Smooth muscle cell (in vitro differentiated cells): ENCODE data around the gene MSLN. TPM values are rescaled to one million over a fixed set of nuclear protein-coding genes. Genes with fewer than 3 reads are reported as not detected.

ENCODE experiments used
- DNase-seq: peaks from one replicate; lab custom pipeline; 2025; ENCODE audit not compliant: unreplicated experiment; lab: John Stamatoyannopoulos, UW
- H2AFZ ChIP-seq: fragments of 200-600 bp; sonication (generic); 2 replicates; pipeline ENCODE4 v1.6.0; 2016; ENCODE audit warnings: antibody characterized with exemption, low read depth, mild to moderate bottlenecking
- H3F3A ChIP-seq: fragments of 200-600 bp; sonication (generic); 2 replicates; pipeline ENCODE4 v1.6.0; 2017; ENCODE audit warnings: antibody characterized with exemption, low read depth
- H3K27ac ChIP-seq: fragments of 200-600 bp; sonication (generic); 2 replicates; pipeline ENCODE4 v1.5.1; 2016; ENCODE audit warnings: low read depth, mild to moderate bottlenecking
- H3K27me3 ChIP-seq: fragments of 200-600 bp; sonication (generic); 2 replicates; pipeline ENCODE4 v1.6.1; 2016; ENCODE audit warnings: low read depth, mild to moderate bottlenecking
- H3K36me3 ChIP-seq: fragments of 200-600 bp; sonication (generic); 2 replicates; pipeline ENCODE4 v1.5.1; 2016; ENCODE audit warnings: low read depth
- H3K4me1 ChIP-seq: fragments of 200-600 bp; sonication (generic); 2 replicates; pipeline ENCODE4 v1.5.1; 2016; ENCODE audit warnings: low read depth
- H3K4me2 ChIP-seq: fragments of 200-600 bp; sonication (generic); 2 replicates; pipeline ENCODE4 v1.6.0; 2016; ENCODE audit warnings: mild to moderate bottlenecking
- H3K4me3 ChIP-seq: fragments of 200-600 bp; sonication (generic); 2 replicates; pipeline ENCODE4 v1.5.1; 2016; ENCODE audit warnings: mild to moderate bottlenecking
- H3K79me2 ChIP-seq: fragments of 200-600 bp; sonication (generic); 2 replicates; pipeline ENCODE4 v1.6.0; 2016; ENCODE audit warnings: low read depth, mild to moderate bottlenecking
- H3K9ac ChIP-seq: fragments of 200-600 bp; sonication (generic); 2 replicates; pipeline ENCODE4 v1.6.0; 2016; ENCODE audit warnings: low read depth
- H3K9me3 ChIP-seq: fragments of 200-600 bp; sonication (generic); replicated peaks from 2 replicates; pipeline ENCODE4 v1.5.1; 2016; ENCODE audit warnings: low read depth
- H4K20me1 ChIP-seq: fragments of 200-600 bp; sonication (generic); 2 replicates; pipeline ENCODE4 v1.6.0; 2016; ENCODE audit warnings: low read depth
- WGBS: methylation state at CpG from one replicate; pipeline ENCODE4 v1.1.7; 2016; ENCODE audit warnings: low lambda C conversion rate; 5-methylcytosine and 5-hydroxymethylcytosine counted together
- polyA plus RNA-seq: library from polyadenylated mRNA; unstranded; fragments of >200 nt; fragmentation: Nextera tagmentation; extraction: Ambion mirVana; gene quantifications from 2 replicates; pipeline ENCODE4 v1.2.1, GENCODE V29; 2016
- total RNA-seq: library from RNA; depleted of rRNA; stranded (reverse); fragments of >200 nt; gene quantifications from 2 replicates; pipeline ENCODE4 v1.2.3, GENCODE V29; 2014
- TF ChIP-seq, protein P1 (sequence below): fragments of 200-600 bp; sonication (generic); IDR thresholded peaks from 2 replicates; pipeline ENCODE4 v1.5.1; 2017; ENCODE audit warnings: borderline replicate concordance, mild to moderate bottlenecking, antibody characterized with exemption; ENCODE audit not compliant: insufficient read depth, poor library complexity, severe bottlenecking

The MSLN gene
- total and polyA plus RNA-seq, 2 experiments from 2014 or later, result 0.26 to 3.7 TPM

- Histone ChIP-seq H3K9me3 (no peaks in the 10 kb centered on the region), H3K36me3 (no peaks in the 10 kb centered on the region), H2AFZ (peak overlapping the region; percentile 23), H3K27me3 (no peaks in the 10 kb centered on the region), H4K20me1 (no peaks in the 10 kb centered on the region), H3F3A (no peaks in the 10 kb centered on the region), H3K4me1 (peaks cover 5% of the 10 kb centered on the region), H3K9ac (no peak overlapping the region), H3K27ac (no peak overlapping the region), H3K4me2 (peak overlapping the region; percentile 89), H3K79me2 (no peaks in the 10 kb centered on the region), H3K4me3 (peak overlapping the region; percentile 49)
- TF ChIP-seq, protein P1, sequence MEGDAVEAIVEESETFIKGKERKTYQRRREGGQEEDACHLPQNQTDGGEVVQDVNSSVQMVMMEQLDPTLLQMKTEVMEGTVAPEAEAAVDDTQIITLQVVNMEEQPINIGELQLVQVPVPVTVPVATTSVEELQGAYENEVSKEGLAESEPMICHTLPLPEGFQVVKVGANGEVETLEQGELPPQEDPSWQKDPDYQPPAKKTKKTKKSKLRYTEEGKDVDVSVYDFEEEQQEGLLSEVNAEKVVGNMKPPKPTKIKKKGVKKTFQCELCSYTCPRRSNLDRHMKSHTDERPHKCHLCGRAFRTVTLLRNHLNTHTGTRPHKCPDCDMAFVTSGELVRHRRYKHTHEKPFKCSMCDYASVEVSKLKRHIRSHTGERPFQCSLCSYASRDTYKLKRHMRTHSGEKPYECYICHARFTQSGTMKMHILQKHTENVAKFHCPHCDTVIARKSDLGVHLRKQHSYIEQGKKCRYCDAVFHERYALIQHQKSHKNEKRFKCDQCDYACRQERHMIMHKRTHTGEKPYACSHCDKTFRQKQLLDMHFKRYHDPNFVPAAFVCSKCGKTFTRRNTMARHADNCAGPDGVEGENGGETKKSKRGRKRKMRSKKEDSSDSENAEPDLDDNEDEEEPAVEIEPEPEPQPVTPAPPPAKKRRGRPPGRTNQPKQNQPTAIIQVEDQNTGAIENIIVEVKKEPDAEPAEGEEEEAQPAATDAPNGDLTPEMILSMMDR, result no peak
- 56% methylated on average over 22 of the region's 22 CpGs for WGBS
- no peak for DNase-seq
These were observed 53.4 kb downstream of the MSLN start for GRCh38 chr16:813916-814412.

- no peaks in the 10 kb centered on the region for H3K9me3 ChIP-seq
- 53% methylated on average over 8 of the region's 9 CpGs for WGBS
- no peaks in the 10 kb centered on the region for H4K20me1 ChIP-seq
- no peak for DNase-seq
- H3K4me1 ChIP-seq, result peaks cover 5% of the 10 kb centered on the region
- no peak overlapping the region for H3K4me3 ChIP-seq
- H3K27me3 ChIP-seq, result no peaks in the 10 kb centered on the region
- TF ChIP-seq, protein P1, result no peak
- no peak overlapping the region for H3K4me2 ChIP-seq
- peak overlapping the region; percentile 39 for H3K27ac ChIP-seq
- H2AFZ ChIP-seq, result no peak overlapping the region
- no peak overlapping the region for H3K9ac ChIP-seq
- no peaks in the 10 kb centered on the region for H3K36me3 ChIP-seq
- H3F3A ChIP-seq, result no peaks in the 10 kb centered on the region
- H3K79me2 ChIP-seq, result no peaks in the 10 kb centered on the region
These were observed 54.4 kb downstream of the MSLN start for GRCh38 chr16:814974-815373.

DNA sequence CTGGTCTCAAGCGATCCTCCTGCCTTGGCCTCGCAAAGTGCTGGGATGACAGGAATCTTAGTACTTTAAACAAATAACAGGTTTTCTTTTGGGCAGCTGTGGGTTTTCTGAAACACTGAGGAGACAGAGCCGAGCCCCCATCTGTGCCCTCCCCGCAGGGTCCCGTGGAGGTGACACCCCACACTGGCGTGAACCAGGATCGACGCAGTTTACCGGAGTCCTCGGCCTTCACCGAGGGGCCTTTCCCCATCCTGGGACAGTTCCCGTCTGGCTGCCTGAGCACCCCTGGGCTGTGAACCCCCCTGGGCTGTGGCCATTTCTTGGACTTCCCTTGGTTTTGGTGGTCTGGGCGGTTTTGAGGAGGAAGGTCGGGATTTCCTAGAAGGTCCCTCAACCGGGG lies 55.3 kb downstream of the MSLN start:
- Histone ChIP-seq H3K9ac (no peak overlapping the region), H3K4me2 (no peak overlapping the region), H3K4me1 (peaks cover 5% of the 10 kb centered on the region), H3K4me3 (no peak overlapping the region), H3K27ac (no peak overlapping the region), H2AFZ (no peak overlapping the region), H3K36me3 (no peaks in the 10 kb centered on the region), H4K20me1 (no peaks in the 10 kb centered on the region), H3K9me3 (no peaks in the 10 kb centered on the region), H3K79me2 (no peaks in the 10 kb centered on the region), H3F3A (no peaks in the 10 kb centered on the region), H3K27me3 (no peaks in the 10 kb centered on the region)
- WGBS, result 96% methylated on average over 15 of the region's 15 CpGs
- DNase-seq, result no peak
- TF ChIP-seq, protein P1, result no peak
